ENCODE data around the gene ERG28.

DNA sequence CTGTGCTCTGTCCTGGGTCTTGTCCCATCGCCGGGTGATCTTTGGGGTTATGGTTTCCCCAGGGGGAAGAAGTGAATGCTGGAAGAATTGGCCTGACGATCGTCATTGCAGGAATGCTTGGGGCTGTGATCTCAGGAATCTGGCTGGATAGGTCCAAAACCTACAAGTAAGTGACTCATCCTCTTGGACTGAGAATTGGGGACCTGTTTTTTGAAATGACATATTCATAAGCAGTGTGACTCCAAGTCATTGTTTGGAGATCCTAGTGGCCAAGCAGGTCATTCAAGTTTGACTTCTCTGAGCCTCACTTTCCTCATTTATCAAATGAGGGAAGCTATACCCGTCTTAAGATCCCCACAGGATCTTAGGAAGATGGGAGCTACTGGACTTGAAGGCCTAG, 25.8 kb downstream of the ERG28 start:
- TF ChIP-seq SOX6 (IDR thresholded peaks at IDR 0.05) (no peak), SOX6 (CRISPR knock-in tag; IDR thresholded peaks at IDR 0.05) (no peak), POLR2A (IDR thresholded peaks at IDR 0.05; ENCODE audit: insufficient read depth in 1 of 2, low read depth in 2 of 2, low read length in 2 of 2) (no peak), ZNF331 (CRISPR knock-in tag; IDR thresholded peaks at IDR 0.05) (no peak), ZNF790 (CRISPR knock-in tag; IDR thresholded peaks at IDR 0.05; ENCODE audit: borderline replicate concordance) (no peak), NR2C2 (CRISPR knock-in tag; IDR thresholded peaks at IDR 0.05; ENCODE audit: borderline replicate concordance) (no peak), ARID3A (IDR thresholded peaks at IDR 0.05; ENCODE audit: low read depth, low read length) (no peak), TARDBP (CRISPR knock-in tag; IDR thresholded peaks at IDR 0.05) (no peak), CTCF (CRISPR knock-in tag; IDR thresholded peaks at IDR 0.05) (no peak), ZHX1 (CRISPR knock-in tag; IDR thresholded peaks at IDR 0.05; ENCODE audit: low read depth) (no peak)

Measured in HepG2 (cell line).